Esophagus muscularis mucosa (tissue), 4 donors: ENCODE data around the gene RNF7. TPM values are rescaled to one million over a fixed set of nuclear protein-coding genes. Genes with fewer than 3 reads are reported as not detected.

Experiments used
- DNase-seq: peaks from one replicate; pipeline ENCODE4 v3.0.0-alpha.2; 2017; ENCODE audit errors: extremely low spot score
- H3K27ac ChIP-seq, 4 donors: fragments of 200-600 bp; sonication (generic); replicated peaks in 1 of 4; 1 replicate in 3 of 4; 2 replicates in 1 of 4; pipeline ENCODE4 v1.5.1; 2016 to 2019; ENCODE audit warnings: mild to moderate bottlenecking in 1 of 4
- H3K27me3 ChIP-seq, 4 donors: fragments of 200-600 bp; sonication (generic); one replicate each; pipeline versions ENCODE4 v1.5.1 to v1.6.0; 2016 to 2019
- H3K36me3 ChIP-seq, 4 donors: fragments of 200-600 bp; sonication (generic); one replicate each; pipeline ENCODE4 v1.5.1; 2016 to 2019
- H3K4me1 ChIP-seq, 4 donors: fragments of 200-600 bp; sonication (generic); one replicate each; pipeline ENCODE4 v1.5.1; 2016 to 2019
- H3K4me3 ChIP-seq, 4 donors: fragments of 200-600 bp; sonication (generic); 1 replicate in 2 of 4; 2 replicates in 2 of 4; pipeline ENCODE4 v1.5.1; 2016 to 2019; ENCODE audit warnings: mild to moderate bottlenecking in 4 of 4, moderate library complexity in 1 of 4
- H3K9me3 ChIP-seq, 4 donors: fragments of 200-600 bp; sonication (generic); 1 replicate in 3 of 4; 2 replicates in 1 of 4; pipeline ENCODE4 v1.5.1; 2016 to 2019
- EP300 ChIP-seq: sonication (generic); formaldehyde crosslinking; IDR thresholded peaks from one replicate; pipeline ENCODE4 v1.6.1; 2017; ENCODE audit warnings: antibody characterized with exemption
- POLR2A ChIP-seq: fragments of 450-650 bp; IDR thresholded peaks from one replicate; pipeline ENCODE4 v1.6.1; 2017; ENCODE audit warnings: antibody characterized with exemption, moderate library complexity, mild to moderate bottlenecking, low read depth
- POLR2AphosphoS5 ChIP-seq, 2 donors: sonication (generic); formaldehyde crosslinking; IDR thresholded peaks; one replicate each; pipeline ENCODE4 v1.6.1; 2017; ENCODE audit warnings: antibody characterized with exemption in 2 of 2
- WGBS: methylation state at CpG from one replicate; pipeline ENCODE4 v1.1.5; 2018; 5-methylcytosine and 5-hydroxymethylcytosine counted together
- intact Hi-C: fragments of 100-400 bp; cut with DNase I; formaldehyde crosslinking; loops from one replicate; pipeline ENCODE4 v1.15.1; 2023
- small RNA-seq, 3 donors: library from RNA; depleted of rRNA; stranded (forward); fragments of <200 nt; gene quantifications; one replicate each; pipeline ENCODE3, GENCODE V24; 2016
- total RNA-seq, 4 donors: library from RNA; depleted of rRNA; stranded (reverse); fragments of >200 nt; gene quantifications; one replicate each; pipeline versions ENCODE4 v1.1.0 to v1.2.1, GENCODE V29; 2016
- TF ChIP-seq, protein P1 (sequence below), 3 experiments: fragments of 200-600 bp in 2 of 3; fragments of 450-650 bp in 1 of 3; sonication (generic) in 2 of 3; IDR thresholded peaks; one replicate each; pipeline ENCODE4 v1.5.1; 2017 to 2019; ENCODE audit warnings: antibody characterized with exemption in 3 of 3, mild to moderate bottlenecking in 2 of 3, moderate library complexity in 1 of 3

RNF7 gene
- total RNA-seq, 4 donors from 2014 or later = 47.2 to 107 (median 80.2) TPM

- H3K9me3 ChIP-seq = no peaks in the 10 kb centered on the region
- no peak for DNase-seq
- H3K27me3 ChIP-seq = no peaks in the 10 kb centered on the region
- 87% methylated on average over 5 of the region's 5 CpGs for WGBS
- no peak overlapping the region for H3K27ac ChIP-seq
- peaks cover 25 to 31% (median 29%) of the 10 kb centered on the region in 4 donors for H3K4me1 ChIP-seq
- no peaks in the 10 kb centered on the region for H3K36me3 ChIP-seq
- TF ChIP-seq POLR2A (no peak), EP300 (no peak), POLR2AphosphoS5 (IDR thresholded peaks at IDR 0.05) (no peak)
- TF ChIP-seq, protein P1, sequence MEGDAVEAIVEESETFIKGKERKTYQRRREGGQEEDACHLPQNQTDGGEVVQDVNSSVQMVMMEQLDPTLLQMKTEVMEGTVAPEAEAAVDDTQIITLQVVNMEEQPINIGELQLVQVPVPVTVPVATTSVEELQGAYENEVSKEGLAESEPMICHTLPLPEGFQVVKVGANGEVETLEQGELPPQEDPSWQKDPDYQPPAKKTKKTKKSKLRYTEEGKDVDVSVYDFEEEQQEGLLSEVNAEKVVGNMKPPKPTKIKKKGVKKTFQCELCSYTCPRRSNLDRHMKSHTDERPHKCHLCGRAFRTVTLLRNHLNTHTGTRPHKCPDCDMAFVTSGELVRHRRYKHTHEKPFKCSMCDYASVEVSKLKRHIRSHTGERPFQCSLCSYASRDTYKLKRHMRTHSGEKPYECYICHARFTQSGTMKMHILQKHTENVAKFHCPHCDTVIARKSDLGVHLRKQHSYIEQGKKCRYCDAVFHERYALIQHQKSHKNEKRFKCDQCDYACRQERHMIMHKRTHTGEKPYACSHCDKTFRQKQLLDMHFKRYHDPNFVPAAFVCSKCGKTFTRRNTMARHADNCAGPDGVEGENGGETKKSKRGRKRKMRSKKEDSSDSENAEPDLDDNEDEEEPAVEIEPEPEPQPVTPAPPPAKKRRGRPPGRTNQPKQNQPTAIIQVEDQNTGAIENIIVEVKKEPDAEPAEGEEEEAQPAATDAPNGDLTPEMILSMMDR (IDR thresholded peaks at IDR 0.05) = no peak
- intact Hi-C loops = no loop called here
- H3K4me3 ChIP-seq = no peak overlapping the region
These were observed 57.6 kb downstream of the RNF7 start for GRCh38 chr3:141795741-141796080.

- no peaks in the 10 kb centered on the region for H3K36me3 ChIP-seq
- WGBS = 86% methylated on average over 5 of the region's 11 CpGs
- peak overlapping the region; percentile 72 to 76 (median 75) for H3K27ac ChIP-seq
- intact Hi-C loops = no loop called here
- H3K4me1 ChIP-seq = peaks cover 25 to 31% (median 29%) of the 10 kb centered on the region in 4 donors
- no peak for DNase-seq
- no peaks in the 10 kb centered on the region for H3K27me3 ChIP-seq
- H3K9me3 ChIP-seq = no peaks in the 10 kb centered on the region
- TF ChIP-seq, protein P1 (IDR thresholded peaks at IDR 0.05) = no peak
- no peak for TF ChIP-seq POLR2A
- TF ChIP-seq POLR2AphosphoS5 (IDR thresholded peaks at IDR 0.05) = no peak
- no peak for TF ChIP-seq EP300
- no peak overlapping the region for H3K4me3 ChIP-seq
These were observed 58.2 kb downstream of the RNF7 start for GRCh38 chr3:141796081-141796888.

Small RNA genes lying within 50 kb of the gene (small RNA-seq; reads per million reads assigned to genes)
- 0 reads per million in 3 donors for gene AC112771.1

Other genes starting within 250 kb of the RNF7 start
- gene GRK7, start 25.1 kb downstream of the RNF7 start, total RNA-seq = under 1 TPM in 1 of 4 donors, not detected in 3; 0.11 TPM
- gene ATP1B3, start 138.3 kb downstream of the RNF7 start, total RNA-seq = 10 to 100 TPM; 32.5 to 61.0 (median 41.7) TPM